ENCODE results near the gene PDCD1. TPM values are rescaled to one million over a fixed set of nuclear protein-coding genes. Genes with fewer than 3 reads are reported as not detected.

Gene PDCD1
- total and polyA plus RNA-seq, 10 of the 15 experiments (the other 5 are each of a cell fraction or from before 2014, with no cell fraction given), result 0.62 to 6.4 (median 2.9) TPM; not detected in 2

DNA sequence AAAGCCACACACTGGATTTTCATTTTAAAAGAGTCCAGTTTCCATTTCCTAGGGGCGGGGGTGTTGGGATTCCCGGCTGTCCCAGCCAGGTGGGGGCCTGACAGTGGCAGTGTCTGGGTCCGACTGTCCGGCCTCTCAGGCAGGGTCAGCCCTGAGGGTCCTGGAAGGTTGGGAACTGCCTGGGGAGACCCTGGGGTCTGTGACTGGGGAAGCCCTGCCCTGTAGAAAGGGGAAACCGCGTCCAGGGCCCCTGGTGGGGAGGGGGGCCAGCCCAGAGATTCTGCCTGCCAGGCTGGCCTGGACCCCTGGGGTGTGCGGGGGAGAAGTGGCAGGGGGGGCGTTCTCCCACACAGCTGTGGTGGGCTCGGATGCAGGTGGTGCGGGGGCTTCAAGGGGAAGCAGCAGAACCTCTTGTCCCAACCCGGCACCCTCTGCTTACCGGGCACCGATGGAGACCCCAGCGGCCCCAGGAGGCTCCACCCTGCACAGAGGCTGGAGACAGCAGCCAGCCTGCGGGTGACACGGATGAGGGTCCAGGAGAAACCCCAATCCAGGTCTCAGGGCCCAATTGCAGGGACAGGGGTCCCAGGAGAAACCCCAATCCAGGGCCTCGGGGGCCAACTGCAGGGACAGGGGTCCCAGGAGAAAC lies 15.7 kb upstream of the PDCD1 start (continued):
- TF ChIP-seq IRF5 (IDR thresholded peaks at IDR 0.05; ENCODE audit: borderline replicate concordance) (no peak), KLF5 (IDR thresholded peaks at IDR 0.05; ENCODE audit: partially characterized antibody) (no peak), SPI1 (IDR thresholded peaks at IDR 0.05; ENCODE audit: borderline replicate concordance, insufficient read depth, low read depth, low read length) (no peak), SMC3 (IDR thresholded peaks at IDR 0.05; ENCODE audit: borderline replicate concordance, low read length) (no peak), RBBP5 (conservative IDR thresholded peaks at IDR 0.05) (no peak), LARP7 (IDR thresholded peaks at IDR 0.05) (no peak), ATF7 (IDR thresholded peaks at IDR 0.05; ENCODE audit: low read depth) (no peak)

GRCh38 chr2:241873803-241874110 lies 15.1 kb upstream of the PDCD1 start:
- intact Hi-C loops (cut with micrococcal nuclease; ENCODE audit: unreplicated experiment) (no loop called here), in situ Hi-C loops (cut with MboI) (loop anchor here (10.0 kb wide), 1 partner anchor 359 kb away; no protein-coding TSS in a partner anchor)
- 98% methylated on average over 7 of the region's 7 CpGs for WGBS (ENCODE audit: insufficient coverage, insufficient replicate concordance, low lambda C conversion rate, missing lambda C conversion rate)
- Histone ChIP-seq H3K27ac (ENCODE audit: control insufficient read depth, insufficient read depth) (no peak overlapping the region), H3K9me3 (replicated peaks; ENCODE audit: control insufficient read depth, insufficient read depth, low read length) (no peaks in the 10 kb centered on the region; the same call in 1 of the 3 replicates), H3K9ac (ENCODE audit: control insufficient read depth, insufficient read depth, low read length) (no peak overlapping the region), H2AFZ (ENCODE audit: control insufficient read depth, low read depth, low read length) (no peak overlapping the region), H4K20me1 (ENCODE audit: control insufficient read depth, insufficient read depth) (no peaks in the 10 kb centered on the region), H3K36me3 (ENCODE audit: control insufficient read depth in 2 of 2, insufficient read depth in 2 of 2, low read length in 1 of 2) (no peaks in the 10 kb centered on the region), H3K79me2 (ENCODE audit: control insufficient read depth, insufficient read depth, low read length) (no peaks in the 10 kb centered on the region), H3K4me3 (no peak overlapping the region), H3K27me3 (replicated peaks in 1 of 2; ENCODE audit: control insufficient read depth in 2 of 2, insufficient read depth in 2 of 2, low read length in 1 of 2) (no peaks in the 10 kb centered on the region), H3K4me1 (ENCODE audit: control insufficient read depth, insufficient read depth, low read length) (no peaks in the 10 kb centered on the region), H3K4me2 (ENCODE audit: control insufficient read depth, insufficient read depth) (no peak overlapping the region)
- no TSS peak for BruUV-seq (replicated peaks)
- FAIRE-seq (no peak), DNase-seq (ENCODE audit: low read depth, low spot score) (no peak), ATAC-seq (no peak)
- ChIA-PET SMC1A (ENCODE audit: uncharacterized antibody, unreplicated experiment) (no interaction called here), CTCF (no interaction called here), POLR2A (interaction anchor here (0.7 kb wide), 1 partner anchor 9 kb away, joined by 3 read pairs; no protein-coding TSS in a partner anchor), RAD21 (ENCODE audit: unreplicated experiment) (no interaction called here)
- TF ChIP-seq SPI1 (IDR thresholded peaks at IDR 0.05; ENCODE audit: borderline replicate concordance, insufficient read depth, low read depth, low read length) (no peak), HDAC2 (IDR thresholded peaks at IDR 0.05) (no peak), ZNF384 (IDR thresholded peaks at IDR 0.05; ENCODE audit: borderline replicate concordance, low read depth, low read length) (no peak)
- TF ChIP-seq, protein P1, sequence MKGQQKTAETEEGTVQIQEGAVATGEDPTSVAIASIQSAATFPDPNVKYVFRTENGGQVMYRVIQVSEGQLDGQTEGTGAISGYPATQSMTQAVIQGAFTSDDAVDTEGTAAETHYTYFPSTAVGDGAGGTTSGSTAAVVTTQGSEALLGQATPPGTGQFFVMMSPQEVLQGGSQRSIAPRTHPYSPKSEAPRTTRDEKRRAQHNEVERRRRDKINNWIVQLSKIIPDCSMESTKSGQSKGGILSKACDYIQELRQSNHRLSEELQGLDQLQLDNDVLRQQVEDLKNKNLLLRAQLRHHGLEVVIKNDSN (IDR thresholded peaks at IDR 0.05; ENCODE audit: borderline replicate concordance, extremely low read length, insufficient read depth, low read depth, low read length), result no peak
